ENCODE measurements around the gene WDR20. TPM values are rescaled to one million over a fixed set of nuclear protein-coding genes. Genes with fewer than 3 reads are reported as not detected.

WDR20 gene
- total and polyA plus RNA-seq, 2 of the 8 experiments (the other 6 are each of a cell fraction or from before 2014, with no cell fraction given), result 11.2 to 26.7 TPM

DNA sequence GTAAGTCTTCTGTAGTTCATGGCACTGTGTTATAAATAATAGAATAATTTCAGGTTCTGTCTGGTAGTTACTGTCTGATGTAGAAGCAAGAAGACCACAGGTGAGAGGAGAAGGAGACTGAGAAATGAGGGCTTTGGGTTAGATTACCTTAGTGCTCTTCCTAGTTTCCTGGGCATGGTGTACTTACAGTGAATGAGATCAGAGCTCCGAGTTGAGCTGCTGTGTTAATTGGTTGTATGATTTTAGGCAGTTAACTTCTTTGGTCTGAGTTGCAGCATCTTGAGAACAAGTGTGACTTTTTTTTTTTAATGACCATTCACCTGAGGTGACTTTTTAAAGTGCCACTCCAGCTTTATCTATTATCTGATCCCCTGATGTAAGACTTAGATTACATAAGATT lies 41.5 kb downstream of the WDR20 start:
- FAIRE-seq (no peak), DNase-seq (ENCODE audit: low read depth in 1 of 2, low spot score in 2 of 2) (no peak)
- ChIA-PET POLR2A (ENCODE audit: partially characterized antibody) (interaction anchor here (1.8 kb wide), 1 partner anchor 41 kb away, joined by 6 read pairs; the partner anchor contains the start of gene WDR20), CTCF (ENCODE audit: partially characterized antibody) (interaction anchor here (0.9 to 1.5 kb wide), 6 partner anchors 20 to 133 kb away, joined by 3 to 5 read pairs (median 3); no protein-coding TSS in a partner anchor)
- no peaks in the 10 kb centered on the region for H3K27me3 ChIP-seq (replicated peaks in 1 of 4; ENCODE audit: control insufficient read depth in 3 of 4, extremely low read depth in 1 of 4, insufficient read depth in 3 of 4, low read length in 3 of 4)
- peaks cover 0 to 81% of the 10 kb centered on the region in 2 experiments; a peak in 3 of 4 replicates for H3K79me2 ChIP-seq (ENCODE audit: control insufficient read depth in 1 of 2, insufficient read depth in 2 of 2, low read length in 2 of 2)
- no peak overlapping the region for H2BK120ac ChIP-seq (replicated peaks; ENCODE audit: low read depth, low read length)
- H2BK12ac ChIP-seq (ENCODE audit: low read depth, low read length), result no peak overlapping the region
- no peaks in the 10 kb centered on the region; a peak in 1 of 8 replicates for H3K36me3 ChIP-seq (ENCODE audit: control insufficient read depth in 2 of 4, insufficient read depth in 4 of 4, low read length in 3 of 4)
- no peak overlapping the region for H3K27ac ChIP-seq (ENCODE audit: low read depth, low read length)
- H2AK5ac ChIP-seq (ENCODE audit: low read depth, low read length), result no peak overlapping the region
- no peak overlapping the region for H2BK15ac ChIP-seq (ENCODE audit: low read length)
- no peak overlapping the region for H3K14ac ChIP-seq (ENCODE audit: insufficient read length)
- no peak overlapping the region for H4K5ac ChIP-seq (ENCODE audit: insufficient read length, low read depth, low read length)
- no peak overlapping the region for H2BK5ac ChIP-seq (ENCODE audit: low read depth, low read length)
- WGBS, 2 experiments (ENCODE audit: extremely low coverage in 1 of 2, insufficient coverage in 1 of 2, insufficient read length in 1 of 2, insufficient replicate concordance in 2 of 2, low coverage in 1 of 2, low lambda C conversion rate in 2 of 2, missing lambda C conversion rate in 1 of 2), result 72% methylated on average over 1 of the region's 1 CpG; no CpG with 5 or more reads in 1 of the 2 experiments
- peaks cover 0 to 9% (median 0%) of the 10 kb centered on the region in 4 experiments; a peak in 3 of 7 replicates for H3K4me1 ChIP-seq (replicated peaks in 1 of 4; ENCODE audit: control insufficient read depth in 3 of 4, insufficient read depth in 4 of 4, low read length in 3 of 4)
- H3K4me2 ChIP-seq (ENCODE audit: insufficient read depth in 1 of 2, low read depth in 2 of 2, low read length in 2 of 2), result no peak overlapping the region
- H4K8ac ChIP-seq (ENCODE audit: extremely low read depth, insufficient read depth, low read length), result no peak overlapping the region
- H3K9me3 ChIP-seq (ENCODE audit: insufficient read depth in 2 of 2, low read depth in 1 of 2, low read length in 1 of 2), result no peaks in the 10 kb centered on the region
- H3K79me1 ChIP-seq (ENCODE audit: low read depth, low read length), result peaks cover 2% of the 10 kb centered on the region
- no peak overlapping the region for H4K91ac ChIP-seq (replicated peaks; ENCODE audit: insufficient read length, low read length)
- H4K20me1 ChIP-seq (replicated peaks in 1 of 2; ENCODE audit: control insufficient read depth in 1 of 2, insufficient read depth in 2 of 2, low read length in 2 of 2), result peaks cover 0 to 6% of the 10 kb centered on the region in 2 experiments
- H3K9ac ChIP-seq (replicated peaks in 1 of 4; ENCODE audit: extremely low read depth in 1 of 4, low read depth in 3 of 4, low read length in 3 of 4), result no peak overlapping the region
- no peak overlapping the region for H3K23ac ChIP-seq (ENCODE audit: insufficient read length)
- H3K18ac ChIP-seq (ENCODE audit: extremely low read depth, low read length), result no peak overlapping the region
- no peak overlapping the region for H2BK20ac ChIP-seq (ENCODE audit: low read length)
- no peak overlapping the region for H3K4ac ChIP-seq (replicated peaks; ENCODE audit: insufficient read length, low read depth, low read length)
- H3K56ac ChIP-seq (replicated peaks; ENCODE audit: insufficient read length, low read depth, low read length), result no peak overlapping the region
- TF ChIP-seq, protein P1, sequence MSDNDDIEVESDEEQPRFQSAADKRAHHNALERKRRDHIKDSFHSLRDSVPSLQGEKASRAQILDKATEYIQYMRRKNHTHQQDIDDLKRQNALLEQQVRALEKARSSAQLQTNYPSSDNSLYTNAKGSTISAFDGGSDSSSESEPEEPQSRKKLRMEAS (IDR thresholded peaks at IDR 0.05), result no peak
- no peak for TF ChIP-seq EP300 (IDR thresholded peaks at IDR 0.05; ENCODE audit: borderline replicate concordance in 1 of 2, low read depth in 2 of 2, low read length in 2 of 2)
- no peak for TF ChIP-seq POLR2A (IDR thresholded peaks at IDR 0.05; ENCODE audit: control extremely low read depth in 1 of 2, low read depth in 2 of 2, low read length in 2 of 2)
- no peak for TF ChIP-seq SIN3A (conservative IDR thresholded peaks at IDR 0.05 in 1 of 2, IDR thresholded peaks at IDR 0.05 in 1 of 2; ENCODE audit: low read depth in 1 of 2, low read length in 2 of 2)
- no peak for TF ChIP-seq RNF2 (IDR thresholded peaks at IDR 0.05; ENCODE audit: borderline replicate concordance, low read depth, low read length, missing control alignments, poor library complexity, severe bottlenecking)
- H3K23me2 ChIP-seq (ENCODE audit: low read depth, low read length), result no peaks in the 10 kb centered on the region
- no peak overlapping the region for H2AFZ ChIP-seq (ENCODE audit: low read length)
- H3K4me3 ChIP-seq (ENCODE audit: extremely low read depth in 1 of 4, insufficient read depth in 2 of 4, low read depth in 3 of 4, low read length in 4 of 4), result no peak overlapping the region
